Mammary epithelial cell (primary cell): ENCODE results near the gene PLEKHA7.

Source experiments
- EZH2 ChIP-seq: IDR thresholded peaks from 2 replicates; pipeline ENCODE4 v1.6.1; 2012; ENCODE audit warnings: low read length, inconsistent platforms, borderline replicate concordance
- TF ChIP-seq, protein P1 (sequence below), 2 donors: IDR thresholded peaks in 1 of 2; conservative IDR thresholded peaks in 1 of 2; 2 replicates each; pipeline ENCODE4 v1.5.1; 2011 to 2012; ENCODE audit warnings: inconsistent platforms in 2 of 2, low read length in 2 of 2, mild to moderate bottlenecking in 2 of 2, control low read depth in 1 of 2, low read depth in 1 of 2; ENCODE audit not compliant: insufficient read depth in 1 of 2; ENCODE audit errors: extremely low read depth in 1 of 2

DNA sequence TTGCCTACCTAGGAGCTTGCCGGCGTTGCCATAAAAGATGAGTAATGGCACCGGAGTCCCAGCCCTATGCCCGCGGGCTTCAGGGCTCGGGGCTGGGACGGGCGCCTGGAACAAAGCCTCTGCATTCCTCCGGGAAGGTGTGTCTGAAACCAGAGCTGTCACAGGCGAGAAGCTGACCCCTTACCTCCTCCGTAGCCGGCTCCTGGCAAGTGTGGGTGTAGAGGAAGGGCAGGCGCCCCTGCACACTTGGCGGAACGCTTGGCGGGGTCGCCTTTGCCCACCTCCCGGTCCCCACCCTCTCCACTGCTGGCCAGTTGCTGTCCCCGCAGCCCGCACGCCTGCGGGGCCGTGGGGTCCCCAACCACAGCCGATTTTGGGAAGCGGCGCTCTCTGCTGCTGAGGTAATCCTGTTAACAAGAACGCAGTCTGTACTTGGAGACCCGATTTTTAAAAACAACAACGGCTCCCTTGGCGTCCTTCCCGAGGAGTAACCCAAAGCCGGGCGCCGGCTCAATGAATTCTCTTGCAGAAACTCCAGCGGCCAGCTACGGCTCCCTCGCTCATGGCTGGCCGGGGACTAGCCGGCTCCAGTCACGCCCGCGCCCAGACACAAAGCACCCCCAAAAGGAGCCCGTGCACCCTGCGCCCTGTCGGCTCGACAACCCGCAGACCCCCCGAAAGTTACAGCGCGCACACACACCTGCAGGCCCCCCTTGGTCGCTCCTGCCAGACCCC lies 89.2 kb downstream of the PLEKHA7 start:
- TF ChIP-seq, protein P1, sequence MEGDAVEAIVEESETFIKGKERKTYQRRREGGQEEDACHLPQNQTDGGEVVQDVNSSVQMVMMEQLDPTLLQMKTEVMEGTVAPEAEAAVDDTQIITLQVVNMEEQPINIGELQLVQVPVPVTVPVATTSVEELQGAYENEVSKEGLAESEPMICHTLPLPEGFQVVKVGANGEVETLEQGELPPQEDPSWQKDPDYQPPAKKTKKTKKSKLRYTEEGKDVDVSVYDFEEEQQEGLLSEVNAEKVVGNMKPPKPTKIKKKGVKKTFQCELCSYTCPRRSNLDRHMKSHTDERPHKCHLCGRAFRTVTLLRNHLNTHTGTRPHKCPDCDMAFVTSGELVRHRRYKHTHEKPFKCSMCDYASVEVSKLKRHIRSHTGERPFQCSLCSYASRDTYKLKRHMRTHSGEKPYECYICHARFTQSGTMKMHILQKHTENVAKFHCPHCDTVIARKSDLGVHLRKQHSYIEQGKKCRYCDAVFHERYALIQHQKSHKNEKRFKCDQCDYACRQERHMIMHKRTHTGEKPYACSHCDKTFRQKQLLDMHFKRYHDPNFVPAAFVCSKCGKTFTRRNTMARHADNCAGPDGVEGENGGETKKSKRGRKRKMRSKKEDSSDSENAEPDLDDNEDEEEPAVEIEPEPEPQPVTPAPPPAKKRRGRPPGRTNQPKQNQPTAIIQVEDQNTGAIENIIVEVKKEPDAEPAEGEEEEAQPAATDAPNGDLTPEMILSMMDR (conservative IDR thresholded peaks at IDR 0.05 in 1 of 2, IDR thresholded peaks at IDR 0.05 in 1 of 2; ENCODE audit: extremely low read depth in 1 of 2, insufficient read depth in 1 of 2, low read depth in 1 of 2, low read length in 2 of 2), result no peak
- no peak for TF ChIP-seq EZH2
